Adrenal gland (tissue), 5 donors: ENCODE results near the gene NFE2L2.

Experiments used
- CTCF ChIP-seq, 6 experiments: fragments of 450-650 bp in 4 of 6; fragments of 200-600 bp in 2 of 6; sonication (generic) in 1 of 6; IDR thresholded peaks; 1 replicate in 5 of 6; 2 replicates in 1 of 6; pipeline versions ENCODE4 v1.5.1 to v1.8.0; 2016 to 2021; ENCODE audit warnings: antibody characterized with exemption in 6 of 6, mild to moderate bottlenecking in 2 of 6, moderate library complexity in 1 of 6
- POLR2A ChIP-seq, 2 donors: fragments of 450-650 bp; IDR thresholded peaks; one replicate each; pipeline ENCODE4 v1.6.1; 2017; ENCODE audit warnings: antibody characterized with exemption in 2 of 2, mild to moderate bottlenecking in 2 of 2, moderate library complexity in 1 of 2
- donor health status: DM: no; HTN: no; CAD: no.

- TF ChIP-seq CTCF (IDR thresholded peaks at IDR 0.05) (no peak), POLR2A (IDR thresholded peaks at IDR 0.05) (no peak)
These were observed 30.3 kb downstream of the NFE2L2 start for GRCh38 chr2:177234267-177234666.
